DOHH2 (cell line): ENCODE measurements around the gene RAPGEF1.

Experiments used
- H3F3A ChIP-seq: fragments of 200-600 bp; sonication (generic), shearing (Covaris generic); 2 replicates; pipeline ENCODE4 v1.6.0; 2016; ENCODE audit warnings: antibody characterized with exemption, mild to moderate bottlenecking; ENCODE audit not compliant: control insufficient read depth, insufficient read depth
- H3K27ac ChIP-seq: fragments of 200-600 bp; sonication (generic); 2 replicates; pipeline ENCODE4 v1.5.1; 2014; ENCODE audit warnings: low read depth, mild to moderate bottlenecking, low read length, moderate library complexity
- H3K27me3 ChIP-seq: fragments of 200-600 bp; sonication (generic); 2 replicates; pipeline ENCODE4 v1.6.1; 2014; ENCODE audit warnings: mild to moderate bottlenecking, low read length, mixed read lengths; ENCODE audit not compliant: control insufficient read depth
- H3K36me3 ChIP-seq: fragments of 200-600 bp; sonication (generic); 2 replicates; pipeline ENCODE4 v1.6.1; 2014; ENCODE audit warnings: mild to moderate bottlenecking, low read length, moderate library complexity, mixed read lengths; ENCODE audit not compliant: control insufficient read depth
- H3K4me1 ChIP-seq: fragments of 200-600 bp; sonication (generic); 2 replicates; pipeline ENCODE4 v1.6.1; 2014; ENCODE audit warnings: mild to moderate bottlenecking, low read length, mixed read lengths; ENCODE audit not compliant: control insufficient read depth
- H3K4me2 ChIP-seq: fragments of 200-600 bp; sonication (generic); 2 replicates; pipeline ENCODE4 v1.6.0; 2014; ENCODE audit warnings: mild to moderate bottlenecking, low read length, moderate library complexity
- H3K4me3 ChIP-seq: fragments of 200-600 bp; sonication (generic); 2 replicates; pipeline ENCODE4 v1.5.1; 2014; ENCODE audit warnings: mild to moderate bottlenecking, low read length, mixed read lengths
- H3K79me2 ChIP-seq: fragments of 200-600 bp; sonication (generic); 2 replicates; pipeline ENCODE4 v1.6.1; 2014; ENCODE audit warnings: mild to moderate bottlenecking, low read length, mixed read lengths; ENCODE audit not compliant: control insufficient read depth
- H3K9me2 ChIP-seq: fragments of 200-600 bp; sonication (generic); replicated peaks from 2 replicates; pipeline ENCODE4 v1.6.1; 2014; ENCODE audit warnings: mild to moderate bottlenecking, low read length, mixed read lengths; ENCODE audit not compliant: control insufficient read depth
- H3K9me3 ChIP-seq: fragments of 200-600 bp; sonication (generic); 2 replicates; pipeline ENCODE4 v1.6.1; 2014; ENCODE audit warnings: antibody characterized with exemption, low read length, mixed read lengths; ENCODE audit not compliant: control insufficient read depth, insufficient read depth
- H4K20me1 ChIP-seq: fragments of 200-600 bp; sonication (generic); 2 replicates; pipeline ENCODE4 v1.6.0; 2014; ENCODE audit warnings: low read depth, mild to moderate bottlenecking, antibody characterized with exemption, low read length, moderate library complexity; ENCODE audit not compliant: control insufficient read depth, insufficient read depth
- EZH2phosphoT487 ChIP-seq: fragments of 200-600 bp; sonication (generic); IDR thresholded peaks from 2 replicates; pipeline ENCODE4 v1.6.1; 2017; ENCODE audit warnings: borderline replicate concordance, mild to moderate bottlenecking, antibody characterized with exemption, low read length, moderate library complexity, mixed read lengths
- TF ChIP-seq, protein P1 (sequence below): fragments of 200-600 bp; sonication (generic); IDR thresholded peaks from one replicate; pipeline ENCODE4 v1.5.1; 2014; ENCODE audit warnings: antibody characterized with exemption, mild to moderate bottlenecking, low read depth, low read length; ENCODE audit not compliant: poor library complexity, severe bottlenecking

Gene RAPGEF1

GRCh38 chr9:131651599-131651998, 88.3 kb downstream of the RAPGEF1 start:
- Histone ChIP-seq H3K27me3 (no peaks in the 10 kb centered on the region), H3K36me3 (peaks cover 61% of the 10 kb centered on the region), H3K4me2 (peak overlapping the region; percentile 20), H3F3A (peaks cover 15% of the 10 kb centered on the region), H3K4me3 (no peak overlapping the region), H4K20me1 (peaks cover 6% of the 10 kb centered on the region; the same call in 1 of the 2 replicates), H3K27ac (no peak overlapping the region), H3K9me3 (no peaks in the 10 kb centered on the region), H3K4me1 (peaks cover 56% of the 10 kb centered on the region), H3K9me2 (no peaks in the 10 kb centered on the region), H3K79me2 (peaks cover 69% of the 10 kb centered on the region)
- TF ChIP-seq, protein P1, sequence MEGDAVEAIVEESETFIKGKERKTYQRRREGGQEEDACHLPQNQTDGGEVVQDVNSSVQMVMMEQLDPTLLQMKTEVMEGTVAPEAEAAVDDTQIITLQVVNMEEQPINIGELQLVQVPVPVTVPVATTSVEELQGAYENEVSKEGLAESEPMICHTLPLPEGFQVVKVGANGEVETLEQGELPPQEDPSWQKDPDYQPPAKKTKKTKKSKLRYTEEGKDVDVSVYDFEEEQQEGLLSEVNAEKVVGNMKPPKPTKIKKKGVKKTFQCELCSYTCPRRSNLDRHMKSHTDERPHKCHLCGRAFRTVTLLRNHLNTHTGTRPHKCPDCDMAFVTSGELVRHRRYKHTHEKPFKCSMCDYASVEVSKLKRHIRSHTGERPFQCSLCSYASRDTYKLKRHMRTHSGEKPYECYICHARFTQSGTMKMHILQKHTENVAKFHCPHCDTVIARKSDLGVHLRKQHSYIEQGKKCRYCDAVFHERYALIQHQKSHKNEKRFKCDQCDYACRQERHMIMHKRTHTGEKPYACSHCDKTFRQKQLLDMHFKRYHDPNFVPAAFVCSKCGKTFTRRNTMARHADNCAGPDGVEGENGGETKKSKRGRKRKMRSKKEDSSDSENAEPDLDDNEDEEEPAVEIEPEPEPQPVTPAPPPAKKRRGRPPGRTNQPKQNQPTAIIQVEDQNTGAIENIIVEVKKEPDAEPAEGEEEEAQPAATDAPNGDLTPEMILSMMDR, result no peak
- TF ChIP-seq EZH2phosphoT487, result no peak

DNA sequence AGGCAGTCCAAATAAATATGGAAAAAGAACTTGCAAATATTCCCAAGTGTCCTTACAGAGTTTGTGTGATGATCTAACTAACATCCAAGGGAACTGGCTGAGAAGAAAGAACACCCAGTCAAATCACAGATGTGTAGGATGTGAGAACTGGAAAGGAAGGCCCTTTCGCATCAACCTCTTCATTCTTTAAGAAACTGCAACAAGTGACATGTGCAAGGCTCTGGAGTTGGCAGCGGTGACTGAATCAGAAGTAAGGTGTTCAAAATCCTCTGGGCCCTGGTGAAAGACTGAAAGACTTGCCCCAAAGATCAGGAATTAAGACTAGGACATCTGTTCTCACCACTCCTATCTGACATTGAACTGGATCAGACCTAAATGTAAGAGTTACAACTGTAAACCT, 88.7 kb downstream of the RAPGEF1 start:
- no peaks in the 10 kb centered on the region for H3K9me2 ChIP-seq
- peaks cover 6% of the 10 kb centered on the region; the same call in 1 of the 2 replicates for H4K20me1 ChIP-seq
- H3K36me3 ChIP-seq, result peaks cover 63% of the 10 kb centered on the region
- H3K79me2 ChIP-seq, result peaks cover 69% of the 10 kb centered on the region
- no peak overlapping the region for H3K4me2 ChIP-seq
- no peaks in the 10 kb centered on the region for H3K9me3 ChIP-seq
- TF ChIP-seq, protein P1, result no peak
- no peak for TF ChIP-seq EZH2phosphoT487
- peaks cover 51% of the 10 kb centered on the region for H3K4me1 ChIP-seq
- H3K4me3 ChIP-seq, result no peak overlapping the region
- H3K27me3 ChIP-seq, result no peaks in the 10 kb centered on the region
- no peak overlapping the region for H3K27ac ChIP-seq
- peaks cover 13% of the 10 kb centered on the region for H3F3A ChIP-seq

DNA sequence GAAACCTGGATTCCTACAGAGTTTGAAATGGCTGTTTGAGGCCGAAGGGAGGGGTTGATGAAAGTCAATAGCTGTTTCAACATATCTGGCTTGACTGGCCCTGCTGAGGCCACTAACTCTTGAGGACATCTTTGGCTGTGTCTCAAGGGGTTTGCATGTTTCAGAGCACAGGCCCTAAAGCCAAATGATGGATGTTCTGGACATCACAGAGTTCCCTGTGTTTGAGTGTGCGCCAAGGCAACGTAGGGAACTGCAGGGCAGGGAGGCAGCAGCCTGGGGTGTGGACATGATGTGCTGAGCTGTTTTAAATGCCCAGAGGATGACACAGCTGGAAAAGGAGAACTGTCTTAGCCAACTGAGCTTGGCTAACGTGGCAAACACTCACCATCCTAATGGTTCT, 89.6 kb downstream of the RAPGEF1 start:
- Histone ChIP-seq H3K27ac (no peak overlapping the region), H3K9me2 (no peaks in the 10 kb centered on the region), H3K4me3 (no peak overlapping the region), H3K79me2 (peaks cover 71% of the 10 kb centered on the region), H3K4me2 (no peak overlapping the region), H3K9me3 (no peaks in the 10 kb centered on the region), H3K4me1 (peaks cover 46% of the 10 kb centered on the region), H4K20me1 (peaks cover 6% of the 10 kb centered on the region; the same call in 1 of the 2 replicates), H3K27me3 (no peaks in the 10 kb centered on the region), H3F3A (peaks cover 6% of the 10 kb centered on the region; the same call in 1 of the 2 replicates), H3K36me3 (peaks cover 69% of the 10 kb centered on the region)
- TF ChIP-seq, protein P1, result no peak
- no peak for TF ChIP-seq EZH2phosphoT487
